ENCODE measurements around the gene BCCIP. TPM values are rescaled to one million over a fixed set of nuclear protein-coding genes. Genes with fewer than 3 reads are reported as not detected.

Gene BCCIP
- total and polyA plus RNA-seq, 4 donors: 39.8 to 77.1 (median 59.9) TPM

GRCh38 chr10:125849448-125849847 lies 26.1 kb downstream of the BCCIP start:
- Histone ChIP-seq H3K9me3 (ENCODE audit: control insufficient read depth, insufficient read depth, low read length) (no peaks in the 10 kb centered on the region), H3K36me3 (ENCODE audit: control insufficient read depth, insufficient read depth, low read length) (peaks cover 20% of the 10 kb centered on the region), H3K4me3 (ENCODE audit: low read depth, low read length) (no peak overlapping the region), H3K27ac (ENCODE audit: low read depth, low read length) (no peak overlapping the region), H3K4me1 (ENCODE audit: control insufficient read depth, insufficient read depth, low read length) (peaks cover 7% of the 10 kb centered on the region), H3K27me3 (ENCODE audit: control insufficient read depth, insufficient read depth, low read length) (no peaks in the 10 kb centered on the region)
- no peak for DNase-seq (ENCODE audit: low read depth in 4 of 6, low spot score in 6 of 6)
- WGBS (ENCODE audit: insufficient coverage): 90% methylated on average over 1 of the region's 7 CpGs

GRCh38 chr10:125850766-125851731 lies 27.7 kb downstream of the BCCIP start:
- Histone ChIP-seq H3K27ac (ENCODE audit: low read depth, low read length) (no peak overlapping the region), H3K9me3 (ENCODE audit: control insufficient read depth, insufficient read depth, low read length) (no peaks in the 10 kb centered on the region), H3K36me3 (ENCODE audit: control insufficient read depth, insufficient read depth, low read length) (peaks cover 21% of the 10 kb centered on the region), H3K4me3 (ENCODE audit: low read depth, low read length) (no peak overlapping the region), H3K4me1 (ENCODE audit: control insufficient read depth, insufficient read depth, low read length) (no peaks in the 10 kb centered on the region), H3K27me3 (ENCODE audit: control insufficient read depth, insufficient read depth, low read length) (no peaks in the 10 kb centered on the region)
- no CpG with 5 or more reads among the region's 2 CpGs for WGBS (ENCODE audit: insufficient coverage)
- DNase-seq (ENCODE audit: low read depth in 4 of 6, low spot score in 6 of 6): no peak

DNA sequence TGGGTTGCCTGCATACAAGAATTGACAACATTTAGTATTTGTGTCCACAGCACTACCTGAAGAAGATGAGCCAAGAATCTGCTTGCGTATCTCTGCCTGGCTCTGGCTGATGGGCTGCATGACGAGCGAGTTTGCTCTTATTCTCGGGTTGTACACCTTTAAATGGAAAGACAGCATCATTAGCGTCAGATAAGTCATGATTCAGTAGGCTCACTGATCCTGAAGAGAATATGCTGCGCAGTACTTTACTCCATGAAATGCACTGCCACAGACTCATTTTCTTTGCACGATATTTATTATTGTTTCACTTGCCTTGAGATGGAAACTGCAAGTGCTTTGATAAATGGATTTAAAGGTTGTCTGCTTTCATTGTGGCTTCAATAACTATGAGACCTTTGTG lies 29.1 kb downstream of the BCCIP start:
- H3K4me1 ChIP-seq (ENCODE audit: control insufficient read depth, insufficient read depth, low read length): no peaks in the 10 kb centered on the region
- peaks cover 21% of the 10 kb centered on the region for H3K36me3 ChIP-seq (ENCODE audit: control insufficient read depth, insufficient read depth, low read length)
- no peaks in the 10 kb centered on the region for H3K27me3 ChIP-seq (ENCODE audit: control insufficient read depth, insufficient read depth, low read length)
- no peak overlapping the region for H3K4me3 ChIP-seq (ENCODE audit: low read depth, low read length)
- no peak overlapping the region for H3K27ac ChIP-seq (ENCODE audit: low read depth, low read length)
- peak in 1 of 6 donors; percentile 67 for DNase-seq (ENCODE audit: low read depth in 4 of 6, low spot score in 6 of 6)
- 84% methylated on average over 5 of the region's 7 CpGs for WGBS (ENCODE audit: insufficient coverage)
- H3K9me3 ChIP-seq (ENCODE audit: control insufficient read depth, insufficient read depth, low read length): no peaks in the 10 kb centered on the region

GRCh38 chr10:125857185-125857760 lies 33.9 kb downstream of the BCCIP start:
- Histone ChIP-seq H3K4me3 (ENCODE audit: low read depth, low read length) (no peak overlapping the region), H3K36me3 (ENCODE audit: control insufficient read depth, insufficient read depth, low read length) (peaks cover 12% of the 10 kb centered on the region), H3K27ac (ENCODE audit: low read depth, low read length) (no peak overlapping the region), H3K27me3 (ENCODE audit: control insufficient read depth, insufficient read depth, low read length) (no peaks in the 10 kb centered on the region), H3K9me3 (ENCODE audit: control insufficient read depth, insufficient read depth, low read length) (no peaks in the 10 kb centered on the region), H3K4me1 (ENCODE audit: control insufficient read depth, insufficient read depth, low read length) (no peaks in the 10 kb centered on the region)
- WGBS (ENCODE audit: insufficient coverage): 62% methylated on average over 1 of the region's 2 CpGs
- DNase-seq (ENCODE audit: low read depth in 4 of 6, low spot score in 6 of 6): no peak

DNA sequence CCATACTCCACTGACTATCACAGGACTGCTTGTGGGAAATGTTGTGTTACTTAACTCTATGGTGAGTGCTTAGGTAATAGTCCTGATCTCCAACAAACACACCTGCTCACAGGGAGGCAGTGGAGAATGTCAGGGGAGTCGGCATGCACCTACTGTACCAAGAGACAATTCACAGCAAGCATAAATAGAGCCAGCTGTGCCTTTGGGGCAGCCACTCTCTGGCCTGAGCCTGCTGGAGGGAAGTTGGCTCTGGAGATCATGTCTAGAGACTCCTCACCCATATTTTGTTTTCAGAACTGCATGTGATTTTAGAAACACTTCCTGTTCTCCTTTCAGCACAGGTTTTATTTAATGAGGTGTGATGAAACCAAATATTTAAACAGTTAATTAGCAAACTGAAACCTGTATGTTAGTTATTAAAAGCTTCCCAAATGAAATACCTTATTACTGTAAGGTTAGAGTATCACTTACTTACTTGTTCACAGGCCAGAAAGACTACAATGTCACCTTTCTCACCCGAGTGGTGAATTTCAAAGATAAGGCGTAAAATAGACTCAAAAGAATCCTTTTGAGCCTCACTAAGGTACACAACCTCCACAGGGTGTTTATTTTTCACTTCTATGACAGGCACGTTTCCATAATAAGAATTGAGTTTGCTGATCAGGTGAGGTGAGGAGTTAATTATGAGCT lies 35.9 kb downstream of the BCCIP start:
- no peaks in the 10 kb centered on the region for H3K27me3 ChIP-seq (ENCODE audit: control insufficient read depth, insufficient read depth, low read length)
- no peaks in the 10 kb centered on the region for H3K4me1 ChIP-seq (ENCODE audit: control insufficient read depth, insufficient read depth, low read length)
- no peak overlapping the region for H3K4me3 ChIP-seq (ENCODE audit: low read depth, low read length)
- no peak overlapping the region for H3K27ac ChIP-seq (ENCODE audit: low read depth, low read length)
- peaks cover 12% of the 10 kb centered on the region for H3K36me3 ChIP-seq (ENCODE audit: control insufficient read depth, insufficient read depth, low read length)
- WGBS (ENCODE audit: insufficient coverage): no CpG with 5 or more reads among the region's 4 CpGs
- DNase-seq (ENCODE audit: low read depth in 4 of 6, low spot score in 6 of 6): no peak
- no peaks in the 10 kb centered on the region for H3K9me3 ChIP-seq (ENCODE audit: control insufficient read depth, insufficient read depth, low read length)

GRCh38 chr10:125865120-125865519 lies 41.8 kb downstream of the BCCIP start:
- no peak overlapping the region for H3K27ac ChIP-seq (ENCODE audit: low read depth, low read length)
- no peak for DNase-seq (ENCODE audit: low read depth in 4 of 6, low spot score in 6 of 6)
- 83% methylated on average over 2 of the region's 3 CpGs for WGBS (ENCODE audit: insufficient coverage)
- no peaks in the 10 kb centered on the region for H3K4me1 ChIP-seq (ENCODE audit: control insufficient read depth, insufficient read depth, low read length)
- no peaks in the 10 kb centered on the region for H3K9me3 ChIP-seq (ENCODE audit: control insufficient read depth, insufficient read depth, low read length)
- no peak overlapping the region for H3K4me3 ChIP-seq (ENCODE audit: low read depth, low read length)
- H3K27me3 ChIP-seq (ENCODE audit: control insufficient read depth, insufficient read depth, low read length): no peaks in the 10 kb centered on the region
- H3K36me3 ChIP-seq (ENCODE audit: control insufficient read depth, insufficient read depth, low read length): peaks cover 15% of the 10 kb centered on the region

DNA sequence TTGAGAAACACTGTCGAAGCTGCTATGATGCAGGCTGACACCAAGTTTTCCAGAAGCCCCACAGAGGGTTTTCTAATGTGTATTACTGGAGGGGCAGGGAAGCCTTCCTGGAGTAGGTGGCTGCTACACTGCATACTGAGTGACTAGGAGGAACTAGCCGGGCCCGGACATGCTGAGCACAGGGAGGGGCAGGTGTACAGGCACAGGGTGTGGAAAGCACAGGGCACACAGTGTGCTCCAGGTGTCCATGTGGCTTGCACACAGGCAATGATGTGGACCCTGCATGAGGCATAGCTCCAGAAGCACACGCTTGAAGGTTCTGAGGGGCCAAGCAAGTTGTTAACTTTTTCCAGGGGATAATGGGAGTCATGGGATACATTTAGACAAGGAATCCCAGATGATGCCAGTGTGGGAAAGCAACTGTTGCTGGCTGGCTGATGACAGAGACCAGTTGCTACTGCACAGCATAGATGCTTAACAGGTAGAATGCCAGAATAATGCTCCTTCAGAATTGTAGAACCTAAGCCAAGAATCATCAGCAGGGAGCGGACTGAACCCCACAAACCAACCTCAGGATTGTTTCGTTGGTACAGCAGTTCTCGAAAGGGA lies 43.2 kb downstream of the BCCIP start:
- no peak for DNase-seq (ENCODE audit: low read depth in 4 of 6, low spot score in 6 of 6)
- Histone ChIP-seq H3K4me3 (ENCODE audit: low read depth, low read length) (no peak overlapping the region), H3K36me3 (ENCODE audit: control insufficient read depth, insufficient read depth, low read length) (peaks cover 11% of the 10 kb centered on the region), H3K27me3 (ENCODE audit: control insufficient read depth, insufficient read depth, low read length) (no peaks in the 10 kb centered on the region), H3K27ac (ENCODE audit: low read depth, low read length) (no peak overlapping the region), H3K4me1 (ENCODE audit: control insufficient read depth, insufficient read depth, low read length) (no peaks in the 10 kb centered on the region), H3K9me3 (ENCODE audit: control insufficient read depth, insufficient read depth, low read length) (no peaks in the 10 kb centered on the region)
- WGBS (ENCODE audit: insufficient coverage): 98% methylated on average over 4 of the region's 7 CpGs

GRCh38 chr10:125868372-125868975 lies 45.1 kb downstream of the BCCIP start:
- Histone ChIP-seq H3K4me1 (ENCODE audit: control insufficient read depth, insufficient read depth, low read length) (no peaks in the 10 kb centered on the region), H3K36me3 (ENCODE audit: control insufficient read depth, insufficient read depth, low read length) (peaks cover 11% of the 10 kb centered on the region), H3K27ac (ENCODE audit: low read depth, low read length) (no peak overlapping the region), H3K4me3 (ENCODE audit: low read depth, low read length) (no peak overlapping the region), H3K27me3 (ENCODE audit: control insufficient read depth, insufficient read depth, low read length) (no peaks in the 10 kb centered on the region), H3K9me3 (ENCODE audit: control insufficient read depth, insufficient read depth, low read length) (no peaks in the 10 kb centered on the region)
- DNase-seq (ENCODE audit: low read depth in 4 of 6, low spot score in 6 of 6): peak in 3 of 6 donors; percentile 28 to 82 (median 47)
- WGBS (ENCODE audit: insufficient coverage): 80% methylated on average over 1 of the region's 7 CpGs

- Histone ChIP-seq H3K9me3 (ENCODE audit: control insufficient read depth, insufficient read depth, low read length) (no peaks in the 10 kb centered on the region), H3K4me3 (ENCODE audit: low read depth, low read length) (no peak overlapping the region), H3K4me1 (ENCODE audit: control insufficient read depth, insufficient read depth, low read length) (no peaks in the 10 kb centered on the region), H3K27ac (ENCODE audit: low read depth, low read length) (no peak overlapping the region), H3K27me3 (ENCODE audit: control insufficient read depth, insufficient read depth, low read length) (no peaks in the 10 kb centered on the region), H3K36me3 (ENCODE audit: control insufficient read depth, insufficient read depth, low read length) (peaks cover 2% of the 10 kb centered on the region)
- DNase-seq (ENCODE audit: low read depth in 4 of 6, low spot score in 6 of 6): no peak
- WGBS (ENCODE audit: insufficient coverage): 96% methylated on average over 3 of the region's 4 CpGs
These were observed 48.0 kb downstream of the BCCIP start for GRCh38 chr10:125871338-125871737.
